NCI-H1105 treated with DMSO at 0.1 percent for 48 hours (cell line): ENCODE data around the gene USP2.

ENCODE experiments used
- DNase-seq: peaks from one replicate; lab custom pipeline; 2025; lab: John Stamatoyannopoulos, UW

USP2 gene

GRCh38 chr11:119363851-119364590 is 17.5 kb downstream of the USP2 start:
- DNase-seq, result peak; percentile 23

DNA sequence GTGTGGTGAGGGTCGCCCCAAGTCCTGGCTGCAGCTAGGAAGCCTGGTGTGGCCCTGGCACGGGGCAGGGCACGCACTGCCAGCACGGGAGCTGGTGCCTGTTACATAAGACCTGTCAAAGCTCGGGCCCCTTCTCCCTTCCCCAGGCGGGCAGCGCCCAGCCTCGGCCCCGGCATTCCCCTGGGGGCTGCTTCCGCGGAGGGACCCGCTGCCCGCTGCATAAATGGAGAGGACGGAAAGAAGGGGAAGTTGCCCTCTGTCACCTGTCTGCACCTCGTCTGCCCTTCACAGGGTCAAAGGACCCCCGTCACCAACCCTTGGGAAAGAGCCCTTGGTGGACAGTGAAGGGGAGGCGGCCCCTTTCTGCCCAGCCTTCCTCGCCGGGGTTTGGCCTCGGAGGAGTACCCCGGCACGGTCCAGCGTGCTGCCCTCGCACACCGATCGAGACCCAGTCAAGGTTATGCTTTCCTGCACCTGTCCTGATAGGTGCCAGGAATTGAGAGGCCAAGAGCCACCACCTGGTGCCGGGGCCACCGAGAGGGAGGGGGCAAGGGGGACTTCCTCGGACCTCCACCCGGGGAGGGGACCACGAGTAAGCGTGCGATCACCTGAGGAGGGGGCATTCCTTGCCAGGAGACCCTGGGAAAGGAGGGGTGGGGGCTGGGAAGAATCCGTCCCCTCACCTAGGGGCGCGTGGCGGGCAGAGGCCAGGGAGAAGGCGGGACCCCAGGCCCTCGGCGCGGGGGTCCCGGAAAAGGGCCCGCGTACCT is 18.2 kb downstream of the USP2 start:
- no peak for DNase-seq

- DNase-seq, result no peak
These were observed 18.8 kb downstream of the USP2 start for GRCh38 chr11:119362741-119363080.

DNA sequence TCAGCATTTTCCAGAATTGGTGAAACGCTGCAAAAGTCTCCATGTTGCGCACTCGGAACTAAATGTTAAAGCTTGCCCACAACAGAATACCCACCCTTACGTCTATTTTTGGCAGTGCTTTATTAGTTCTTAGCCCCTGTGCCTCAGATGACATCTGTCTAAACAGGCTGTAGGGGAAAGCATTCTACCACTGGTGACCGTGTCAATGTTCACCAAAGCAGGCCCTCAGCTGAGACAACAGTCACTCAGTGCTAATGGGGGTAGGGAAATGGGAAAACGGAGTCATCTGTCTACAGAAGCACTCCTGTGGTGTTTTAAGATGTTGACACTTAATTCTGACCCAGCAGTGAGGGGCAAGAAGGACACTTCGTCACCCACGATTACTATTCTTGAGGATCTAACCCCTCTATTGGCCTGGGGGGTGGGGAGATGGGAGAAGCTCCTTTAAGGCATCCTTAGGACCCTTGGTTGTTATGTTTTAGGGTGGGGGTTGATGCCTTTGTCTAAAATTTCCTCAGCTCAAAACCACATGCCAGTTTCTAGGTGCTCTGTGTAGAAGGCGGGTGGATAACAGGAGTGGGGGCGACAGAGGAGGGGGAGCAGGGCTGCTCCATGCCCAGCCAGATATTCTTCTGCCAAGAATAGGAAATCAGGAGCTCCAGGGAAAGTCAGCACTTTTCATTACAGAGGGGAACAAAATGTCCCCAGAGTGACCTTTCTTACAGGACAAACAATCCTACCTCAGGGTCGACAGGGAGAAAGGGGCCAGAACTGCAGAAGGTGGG is 19.4 kb downstream of the USP2 start:
- DNase-seq, result no peak

DNA sequence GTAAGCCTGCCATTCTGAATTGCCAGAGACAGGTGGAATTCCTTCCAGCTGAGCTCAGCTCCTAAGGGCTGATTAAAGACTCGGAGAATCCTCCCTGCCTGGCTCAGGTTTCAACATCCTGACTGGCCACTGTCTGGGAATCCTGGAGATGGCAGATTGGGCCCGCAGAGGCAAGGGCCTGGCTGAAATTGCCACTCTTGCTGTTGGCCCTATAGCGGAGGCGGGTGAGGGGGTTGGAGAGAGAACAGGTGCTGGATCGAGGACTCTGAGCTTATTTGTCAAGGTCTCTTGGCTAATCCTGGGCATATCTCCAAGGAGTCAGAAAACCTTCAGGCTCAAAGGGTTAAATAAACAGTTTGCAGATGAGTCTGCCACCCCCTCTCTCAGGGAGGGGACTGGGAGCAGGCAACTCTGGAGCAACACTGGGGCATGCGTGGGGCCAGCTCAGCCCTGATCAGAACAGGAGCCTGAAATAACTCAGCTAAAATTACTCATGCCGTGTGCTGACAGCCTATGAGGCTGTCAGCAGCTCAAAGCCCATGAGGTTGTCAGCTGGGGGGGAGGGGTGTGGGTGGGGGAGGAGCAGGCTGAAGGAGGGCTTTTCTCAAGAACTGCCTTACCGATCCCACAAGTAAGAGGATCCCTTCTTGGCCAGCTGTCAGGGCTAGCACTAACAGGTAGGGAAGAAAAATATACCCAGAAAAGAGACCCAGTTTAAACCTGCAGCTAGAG is 20.3 kb downstream of the USP2 start:
- DNase-seq, result peak; percentile 97

GRCh38 chr11:119359365-119360214 is 21.9 kb downstream of the USP2 start:
- no peak for DNase-seq

- no peak for DNase-seq
These were observed 24.4 kb downstream of the USP2 start for GRCh38 chr11:119357074-119357473.

GRCh38 chr11:119356349-119357031 is 25.0 kb downstream of the USP2 start:
- peak; percentile 85 for DNase-seq

DNA sequence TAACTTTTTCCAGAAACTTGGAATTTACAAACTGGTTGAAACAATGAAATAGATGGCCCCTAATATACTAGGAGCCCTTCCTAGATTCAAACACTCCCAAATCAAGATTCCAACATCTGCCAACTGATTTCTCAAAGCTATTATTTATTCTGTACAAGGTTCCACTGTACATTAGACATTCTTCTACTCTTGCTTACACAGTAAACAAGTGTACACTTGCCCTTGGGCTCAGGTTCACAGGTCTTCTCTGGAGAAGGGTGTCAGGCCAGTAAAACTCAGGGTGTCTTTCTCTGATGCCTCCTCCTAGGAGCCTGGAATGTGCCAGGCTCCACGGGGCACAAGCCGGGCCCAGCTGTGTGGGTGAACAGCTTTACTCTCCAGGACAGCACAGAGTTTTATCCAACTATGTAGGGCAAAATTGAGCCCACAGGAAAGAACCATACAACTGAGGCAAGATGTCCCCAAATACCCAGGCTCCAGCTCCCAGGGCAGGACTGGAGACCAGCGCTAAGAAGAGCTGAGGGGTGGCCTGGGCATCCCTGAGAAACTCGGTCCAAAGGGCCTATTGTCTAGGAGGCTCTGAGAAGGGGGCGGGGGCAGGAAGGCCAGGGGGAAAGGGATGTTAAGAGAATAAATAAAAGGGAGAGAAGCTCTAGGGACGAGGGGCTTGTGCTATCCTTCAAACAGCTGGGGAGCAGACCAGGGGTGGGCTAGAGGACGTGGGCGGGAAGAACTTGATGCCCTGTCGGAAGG is 26.2 kb downstream of the USP2 start:
- no peak for DNase-seq

DNA sequence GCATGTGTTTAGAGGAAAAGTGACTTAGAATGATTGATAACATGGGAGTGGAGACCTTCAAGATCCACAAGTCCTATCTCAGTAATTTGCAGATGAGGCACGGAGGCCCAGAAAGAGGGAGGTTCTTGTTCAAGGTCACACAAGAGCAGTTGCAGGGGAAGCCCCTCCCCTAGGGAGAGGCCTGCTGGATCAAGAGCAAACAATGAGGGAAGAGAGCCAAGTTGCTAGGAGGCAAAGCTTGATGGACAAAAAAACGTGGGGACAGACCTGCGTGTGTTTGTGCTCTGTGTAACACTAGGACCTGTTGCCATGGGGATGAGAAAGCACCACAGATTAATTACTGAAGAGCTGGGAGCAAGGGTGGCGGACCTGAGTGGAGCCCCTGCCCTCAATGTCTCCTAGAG is 28.6 kb downstream of the USP2 start:
- peak; percentile 96 for DNase-seq

DNA sequence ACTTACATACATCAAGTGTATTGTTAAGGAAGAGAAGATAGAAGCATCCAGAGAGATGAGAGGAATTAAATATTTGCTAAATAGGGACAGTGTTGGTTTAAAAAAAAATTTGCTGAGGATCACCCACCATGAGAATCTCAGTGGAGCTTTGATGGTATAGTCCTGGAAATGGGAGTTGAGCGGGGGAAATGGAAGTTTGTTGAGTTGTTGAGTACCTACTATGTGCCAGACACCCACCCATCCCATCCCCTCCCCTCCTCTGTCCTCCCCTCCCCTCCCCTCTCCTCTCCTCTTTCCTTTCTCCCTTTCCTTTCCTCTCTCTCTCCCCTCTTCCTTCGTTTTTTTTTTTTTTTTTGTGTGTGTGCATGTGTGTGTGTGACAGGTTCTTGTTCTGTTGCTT is 30.3 kb downstream of the USP2 start:
- DNase-seq, result no peak

DNA sequence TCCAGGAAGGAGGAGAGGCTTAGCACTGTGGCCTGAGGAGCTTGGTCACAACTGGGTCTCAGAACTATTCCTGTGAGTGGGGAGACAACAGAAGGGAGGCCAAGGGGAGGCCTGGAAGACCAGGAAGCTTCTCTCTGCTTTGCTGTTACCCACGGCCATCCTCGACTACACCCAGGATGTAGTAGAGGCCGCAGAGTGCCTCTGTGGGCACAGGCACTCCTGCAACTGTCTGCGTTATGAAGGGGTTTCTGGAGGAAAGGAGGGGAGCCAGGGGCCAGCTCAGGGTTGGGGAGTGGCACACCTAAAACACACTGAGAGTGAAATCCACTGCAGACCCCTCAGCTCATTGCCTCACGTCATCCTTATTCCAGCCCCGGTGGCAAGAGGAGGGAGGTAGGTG is 31.2 kb downstream of the USP2 start:
- no peak for DNase-seq

- DNase-seq, result no peak
These were observed 33.4 kb downstream of the USP2 start for GRCh38 chr11:119347940-119348605.

- DNase-seq, result no peak
These were observed 34.2 kb downstream of the USP2 start for GRCh38 chr11:119347242-119347641.

DNA sequence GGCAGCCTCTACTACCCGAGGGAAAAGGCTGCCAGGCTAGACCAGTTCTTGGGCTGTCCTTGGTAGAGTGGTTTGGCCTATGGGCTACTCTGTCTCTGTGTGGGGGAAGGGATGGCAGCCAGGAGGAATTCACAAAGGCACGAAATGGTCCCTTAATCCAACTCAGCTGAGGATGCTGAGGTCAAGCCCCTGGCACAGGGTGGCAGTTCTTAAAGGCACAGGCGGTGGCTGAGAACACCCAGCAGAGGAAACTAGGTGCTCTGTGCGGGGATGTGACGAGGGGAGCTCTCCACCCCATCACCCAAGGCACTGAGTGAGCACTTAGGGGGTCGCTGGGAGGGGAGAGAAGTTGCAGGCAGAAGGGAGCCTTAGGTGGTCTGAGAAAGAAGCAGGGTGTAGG is 34.9 kb downstream of the USP2 start, which contains the start of gene MFRP:
Gene MFRP (minus strand): TSS at position 101 of the 400 bp plus-strand sequence. CDS start 192 bp downstream, outside the sequence.
- DNase-seq, result no peak

DNA sequence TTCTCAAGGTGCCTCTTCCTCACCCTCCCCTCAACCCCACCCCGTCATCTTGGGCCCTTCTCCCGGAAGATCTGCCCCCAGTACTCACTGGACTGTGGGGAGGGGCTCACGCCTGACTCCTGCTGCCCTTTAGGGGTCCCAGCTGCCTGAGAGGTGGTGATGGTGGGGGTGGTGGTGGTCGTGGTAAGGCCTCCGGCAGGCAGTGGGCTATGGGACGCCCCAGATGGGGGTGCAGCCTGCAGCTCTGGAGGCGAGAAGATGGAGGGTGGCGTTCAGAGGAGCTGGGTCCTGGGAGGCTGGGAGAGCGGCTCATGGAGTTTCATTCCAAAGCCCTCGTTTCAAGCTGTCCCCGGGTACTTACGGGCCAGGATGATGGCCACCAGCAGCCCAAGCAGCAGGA is 35.8 kb downstream of the USP2 start:
- DNase-seq, result no peak

DNA sequence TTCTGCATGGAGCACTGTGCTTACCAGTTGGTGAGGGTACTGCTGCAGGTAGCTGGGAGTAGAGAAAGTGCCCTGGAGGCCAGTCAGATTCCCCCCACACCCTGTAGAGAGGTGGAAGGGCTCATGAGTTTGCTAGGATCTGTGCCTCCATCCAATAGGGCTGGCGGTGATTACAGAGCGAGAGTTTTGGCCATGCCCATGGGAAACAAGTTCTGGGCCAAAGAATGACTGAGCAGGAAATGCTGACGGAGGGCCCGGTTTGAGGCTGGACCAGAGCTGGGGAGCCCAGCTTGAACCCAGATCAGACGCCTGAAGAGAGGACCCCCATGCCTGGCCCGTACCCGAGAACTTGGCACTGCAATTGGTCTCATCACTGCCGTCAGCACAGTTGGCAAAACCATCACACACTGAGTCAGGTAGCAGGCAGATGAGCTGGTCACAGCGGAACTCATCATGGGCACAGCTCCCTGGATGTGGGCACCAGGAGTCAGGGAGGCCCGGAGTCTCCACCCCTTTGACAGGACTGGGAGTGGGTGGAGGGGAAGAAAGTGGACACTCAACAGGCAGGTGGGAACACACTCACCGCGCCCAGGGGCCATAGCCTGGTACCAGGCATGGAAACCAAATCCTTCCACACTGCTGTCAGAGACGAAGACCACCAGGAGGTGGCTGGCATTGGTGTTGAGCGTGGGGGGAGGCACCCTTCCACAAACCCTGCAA is 37.0 kb downstream of the USP2 start:
- no peak for DNase-seq

DNA sequence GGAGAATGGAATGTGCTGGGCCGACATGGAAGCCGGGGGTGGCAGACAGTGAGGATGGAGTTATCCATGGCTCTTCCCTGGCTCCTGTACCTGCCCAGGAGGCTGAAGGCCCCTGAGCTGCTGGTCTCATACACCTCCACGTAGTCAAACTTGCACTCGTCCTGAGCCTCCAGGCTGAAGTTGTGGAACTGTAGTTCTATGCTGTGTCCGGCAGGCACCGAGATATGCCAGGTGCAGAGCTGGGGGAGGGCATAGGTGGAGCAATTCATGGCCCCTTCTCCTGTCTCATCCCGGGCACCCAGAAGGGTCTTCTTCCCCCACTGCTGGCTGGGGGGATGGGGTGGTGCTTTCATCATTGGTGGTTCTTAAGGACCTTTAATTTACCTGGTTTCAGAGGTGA is 37.8 kb downstream of the USP2 start:
- DNase-seq, result no peak
